H9 (cell line): Measurements from ENCODE around the gene RAD18. TPM values are rescaled to one million over a fixed set of nuclear protein-coding genes. Genes with fewer than 3 reads are reported as not detected.

Experiments used
- DNase-seq: peaks from one replicate; pipeline ENCODE4 v3.0.0-alpha.2; 2017
- H2AFZ ChIP-seq: one replicate; pipeline ENCODE4 v1.6.1; 2013; ENCODE audit warnings: mild to moderate bottlenecking, low read length, control low read depth, moderate library complexity
- H2AK5ac ChIP-seq: 2 replicates; pipeline ENCODE4 v1.6.1; 2013; ENCODE audit warnings: low read length, control low read depth, mixed read lengths; ENCODE audit not compliant: insufficient read length
- H2BK120ac ChIP-seq: one replicate; pipeline ENCODE4 v1.6.1; 2013; ENCODE audit warnings: low read depth, mild to moderate bottlenecking, low read length, control low read depth, inconsistent platforms; ENCODE audit not compliant: poor library complexity, severe bottlenecking
- H2BK12ac ChIP-seq: 2 replicates; pipeline ENCODE4 v1.6.1; 2013; ENCODE audit warnings: low read length, control low read depth, mixed read lengths, low read depth; ENCODE audit not compliant: insufficient read length
- H2BK15ac ChIP-seq: 2 replicates; pipeline ENCODE4 v1.6.1; 2013; ENCODE audit warnings: low read depth, low read length, control low read depth
- H2BK20ac ChIP-seq: one replicate; pipeline ENCODE4 v1.6.1; 2013; ENCODE audit warnings: low read depth, mild to moderate bottlenecking, low read length, control low read depth, inconsistent platforms; ENCODE audit not compliant: poor library complexity, severe bottlenecking
- H2BK5ac ChIP-seq: 2 replicates; pipeline ENCODE4 v1.6.1; 2013; ENCODE audit warnings: low read length, control low read depth, mixed read lengths; ENCODE audit not compliant: insufficient read length
- H3K14ac ChIP-seq: 2 replicates; pipeline ENCODE4 v1.6.1; 2013; ENCODE audit warnings: low read length, control low read depth; ENCODE audit not compliant: insufficient read depth
- H3K18ac ChIP-seq: 2 replicates; pipeline ENCODE4 v1.6.1; 2013; ENCODE audit warnings: low read depth, mild to moderate bottlenecking, mixed read lengths, low read length, control low read depth; ENCODE audit not compliant: insufficient read length
- H3K23ac ChIP-seq: 2 replicates; pipeline ENCODE4 v1.6.1; 2013; ENCODE audit warnings: low read length, control low read depth, mixed read lengths, low read depth; ENCODE audit not compliant: insufficient read length
- H3K23me2 ChIP-seq: 2 replicates; pipeline ENCODE4 v1.6.1; 2013; ENCODE audit warnings: low read depth, mild to moderate bottlenecking, mixed read lengths, low read length, control low read depth; ENCODE audit not compliant: insufficient read length, poor library complexity, severe bottlenecking
- H3K27ac ChIP-seq: 2 replicates; pipeline ENCODE4 v1.5.1; 2013; ENCODE audit warnings: low read length, control low read depth, mixed read lengths, low read depth; ENCODE audit not compliant: insufficient read length
- H3K27me3 ChIP-seq: 2 replicates; pipeline ENCODE4 v1.6.1; 2013; ENCODE audit warnings: low read length, control low read depth, inconsistent platforms; ENCODE audit not compliant: insufficient read depth
- H3K4ac ChIP-seq: 2 replicates; pipeline ENCODE4 v1.6.1; 2013; ENCODE audit warnings: low read depth, mild to moderate bottlenecking, control low read depth, inconsistent platforms, low read length, moderate library complexity
- H3K4me1 ChIP-seq: 2 replicates; pipeline ENCODE4 v1.6.1; 2013; ENCODE audit warnings: low read length, control low read depth, inconsistent platforms; ENCODE audit not compliant: insufficient read depth
- H3K4me2 ChIP-seq: 2 replicates; pipeline ENCODE4 v1.6.1; 2013; ENCODE audit warnings: low read length, control low read depth, mixed read lengths; ENCODE audit not compliant: insufficient read length, insufficient read depth
- H3K56ac ChIP-seq: 2 replicates; pipeline ENCODE4 v1.6.1; 2013; ENCODE audit warnings: low read depth, mild to moderate bottlenecking, mixed read lengths, low read length, control low read depth; ENCODE audit not compliant: insufficient read length
- H3K79me1 ChIP-seq: 2 replicates; pipeline ENCODE4 v1.6.1; 2013; ENCODE audit warnings: low read depth, mild to moderate bottlenecking, moderate library complexity, low read length, control low read depth, inconsistent platforms; ENCODE audit not compliant: insufficient read depth, poor library complexity, severe bottlenecking
- H3K79me2 ChIP-seq: 2 replicates; pipeline ENCODE4 v1.6.1; 2013; ENCODE audit warnings: low read length, control low read depth, inconsistent platforms; ENCODE audit not compliant: insufficient read depth
- H3K9ac ChIP-seq: 2 replicates; pipeline ENCODE4 v1.6.1; 2013; ENCODE audit warnings: low read length, control low read depth, mixed read lengths; ENCODE audit not compliant: insufficient read length; ENCODE audit errors: extremely low read depth
- H3K9me3 ChIP-seq: one replicate; pipeline ENCODE4 v1.6.1; 2013; ENCODE audit warnings: low read depth, low read length, inconsistent platforms; ENCODE audit not compliant: control insufficient read depth
- H3T11ph ChIP-seq: one replicate; pipeline ENCODE4 v1.6.1; 2013; ENCODE audit warnings: mild to moderate bottlenecking, low read length, control low read depth, inconsistent platforms
- H4K20me1 ChIP-seq: one replicate; pipeline ENCODE4 v1.6.1; 2013; ENCODE audit not compliant: control insufficient read depth, insufficient read length, insufficient read depth
- H4K5ac ChIP-seq: 2 replicates; pipeline ENCODE4 v1.6.1; 2013; ENCODE audit warnings: low read depth, mild to moderate bottlenecking, mixed read lengths, low read length, control low read depth; ENCODE audit not compliant: insufficient read length
- H4K8ac ChIP-seq: replicated peaks from 2 replicates; pipeline ENCODE4 v1.6.1; 2013; ENCODE audit warnings: low read length, control low read depth, mixed read lengths, low read depth; ENCODE audit not compliant: insufficient read length
- H4K91ac ChIP-seq: 2 replicates; pipeline ENCODE4 v1.6.1; 2013; ENCODE audit warnings: low read depth, mild to moderate bottlenecking, moderate library complexity, mixed read lengths, low read length, control low read depth; ENCODE audit not compliant: insufficient read length
- H3K27ac Mint-ChIP-seq, 3 experiments: 2 replicates in 2 of 3; 3 replicates in 1 of 3; pipeline ENCODE4 v1.8.0; 2020 to 2021; ENCODE audit warnings: mixed read lengths in 3 of 3, mild to moderate bottlenecking in 1 of 3, moderate library complexity in 1 of 3
- H3K27me3 Mint-ChIP-seq: 2 replicates; pipeline ENCODE4 v1.8.0; 2021; ENCODE audit warnings: low read depth, mild to moderate bottlenecking, moderate library complexity, mixed read lengths
- H3K36me3 Mint-ChIP-seq, 3 experiments: 2 replicates in 2 of 3; 3 replicates in 1 of 3; pipeline ENCODE4 v1.8.0; 2020 to 2021; ENCODE audit warnings: low read depth in 3 of 3, mixed read lengths in 3 of 3; ENCODE audit not compliant: insufficient read depth in 1 of 3
- H3K4me1 Mint-ChIP-seq, 2 experiments: 2 replicates each; pipeline ENCODE4 v1.8.0; 2020; ENCODE audit warnings: mixed read lengths in 2 of 2
- H3K4me3 Mint-ChIP-seq, 2 experiments: 2 replicates in 1 of 2; 3 replicates in 1 of 2; pipeline ENCODE4 v1.8.0; 2020 to 2021; ENCODE audit warnings: mild to moderate bottlenecking in 2 of 2, mixed read lengths in 2 of 2, moderate library complexity in 1 of 2
- H3K9me3 Mint-ChIP-seq, 2 experiments: 2 replicates in 1 of 2; 3 replicates in 1 of 2; pipeline ENCODE4 v1.8.0; 2020; ENCODE audit warnings: mild to moderate bottlenecking in 2 of 2, mixed read lengths in 2 of 2, moderate library complexity in 1 of 2
- WGBS: extraction: QIAGEN DNeasy Blood & Tissue Kit; methylation state at CpG from one replicate; pipeline ENCODE4 v1.1.7; 2013; ENCODE audit warnings: missing lambda C conversion rate, low lambda C conversion rate, mixed read lengths; ENCODE audit not compliant: insufficient read length; ENCODE audit errors: extremely low coverage; 5-methylcytosine and 5-hydroxymethylcytosine counted together
- total RNA-seq: library from RNA; stranded (reverse); gene quantifications from 2 replicates; pipeline ENCODE4 v1.2.1, GENCODE V29; 2021
- TF ChIP-seq, protein P1 (sequence below): fragments of 200-600 bp; sonication (generic); conservative IDR thresholded peaks from 3 replicates; pipeline ENCODE4 v1.8.0; 2021; ENCODE audit warnings: antibody characterized with exemption, mild to moderate bottlenecking

The RAD18 gene
- total RNA-seq, 1 experiment from 2014 or later = 27.8 TPM

DNA sequence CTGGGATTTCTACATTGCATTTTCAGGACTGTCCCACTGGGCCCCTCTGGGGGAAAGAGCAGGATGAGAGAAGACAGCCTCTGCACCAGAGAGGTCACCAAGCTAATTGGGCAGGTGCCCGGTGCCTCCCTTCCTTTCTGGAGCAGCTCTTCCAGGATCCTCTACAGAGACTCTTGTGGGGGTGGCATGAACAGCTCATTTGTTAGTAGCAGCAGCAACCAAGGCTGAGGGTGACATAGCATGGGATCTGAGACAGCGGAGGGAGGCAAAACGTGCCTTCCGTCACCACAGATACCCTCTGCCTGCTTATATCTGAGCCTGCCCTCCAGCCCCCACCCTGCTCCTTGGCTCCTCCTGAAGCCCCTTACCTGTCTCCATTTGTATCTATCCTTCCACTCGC is 110.8 kb downstream of the RAD18 start:
- no peak overlapping the region for H3K27ac ChIP-seq
- H3K4me3 Mint-ChIP-seq = no peak overlapping the region
- peaks cover 2 to 5% of the 10 kb centered on the region in 2 experiments; a peak in 3 of 4 replicates for H3K4me1 Mint-ChIP-seq
- H3K36me3 Mint-ChIP-seq = peaks cover 0 to 2% (median 1%) of the 10 kb centered on the region in 3 experiments; a peak in 3 of 7 replicates
- no peak overlapping the region for H3K14ac ChIP-seq
- H2BK15ac ChIP-seq = no peak overlapping the region
- H4K8ac ChIP-seq = no peak overlapping the region
- H2AK5ac ChIP-seq = no peak overlapping the region
- H2BK20ac ChIP-seq = no peak overlapping the region
- H3K9ac ChIP-seq = no peak overlapping the region
- no peaks in the 10 kb centered on the region for H3K27me3 ChIP-seq
- H3K56ac ChIP-seq = no peak overlapping the region
- H3K9me3 Mint-ChIP-seq = no peaks in the 10 kb centered on the region
- H3K23me2 ChIP-seq = no peaks in the 10 kb centered on the region
- H3T11ph ChIP-seq = no peak overlapping the region
- H3K27me3 Mint-ChIP-seq = no peaks in the 10 kb centered on the region
- H2BK12ac ChIP-seq = no peak overlapping the region
- no peak overlapping the region for H2BK120ac ChIP-seq
- no CpG with 5 or more reads among the region's 5 CpGs for WGBS
- no peak overlapping the region for H4K5ac ChIP-seq
- H3K4me1 ChIP-seq = no peaks in the 10 kb centered on the region
- no peaks in the 10 kb centered on the region for H3K79me2 ChIP-seq
- H3K27ac Mint-ChIP-seq = no peak overlapping the region
- H2AFZ ChIP-seq = no peak overlapping the region
- no peak overlapping the region for H3K4me2 ChIP-seq
- no peak overlapping the region for H3K4ac ChIP-seq
- no peaks in the 10 kb centered on the region for H4K20me1 ChIP-seq
- H3K9me3 ChIP-seq = no peaks in the 10 kb centered on the region
- H2BK5ac ChIP-seq = no peak overlapping the region
- DNase-seq = no peak
- TF ChIP-seq, protein P1, sequence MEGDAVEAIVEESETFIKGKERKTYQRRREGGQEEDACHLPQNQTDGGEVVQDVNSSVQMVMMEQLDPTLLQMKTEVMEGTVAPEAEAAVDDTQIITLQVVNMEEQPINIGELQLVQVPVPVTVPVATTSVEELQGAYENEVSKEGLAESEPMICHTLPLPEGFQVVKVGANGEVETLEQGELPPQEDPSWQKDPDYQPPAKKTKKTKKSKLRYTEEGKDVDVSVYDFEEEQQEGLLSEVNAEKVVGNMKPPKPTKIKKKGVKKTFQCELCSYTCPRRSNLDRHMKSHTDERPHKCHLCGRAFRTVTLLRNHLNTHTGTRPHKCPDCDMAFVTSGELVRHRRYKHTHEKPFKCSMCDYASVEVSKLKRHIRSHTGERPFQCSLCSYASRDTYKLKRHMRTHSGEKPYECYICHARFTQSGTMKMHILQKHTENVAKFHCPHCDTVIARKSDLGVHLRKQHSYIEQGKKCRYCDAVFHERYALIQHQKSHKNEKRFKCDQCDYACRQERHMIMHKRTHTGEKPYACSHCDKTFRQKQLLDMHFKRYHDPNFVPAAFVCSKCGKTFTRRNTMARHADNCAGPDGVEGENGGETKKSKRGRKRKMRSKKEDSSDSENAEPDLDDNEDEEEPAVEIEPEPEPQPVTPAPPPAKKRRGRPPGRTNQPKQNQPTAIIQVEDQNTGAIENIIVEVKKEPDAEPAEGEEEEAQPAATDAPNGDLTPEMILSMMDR = no peak
- no peak overlapping the region for H3K23ac ChIP-seq
- H3K18ac ChIP-seq = no peak overlapping the region
- no peaks in the 10 kb centered on the region for H3K79me1 ChIP-seq
- H4K91ac ChIP-seq = no peak overlapping the region
